K562 (cell line): ENCODE results near the gene CARD11. TPM values are rescaled to one million over a fixed set of nuclear protein-coding genes. Genes with fewer than 3 reads are reported as not detected.

Source experiments
- ATF1 ChIP-seq, 2 experiments: fragments of 450-650 bp in 1 of 2; IDR thresholded peaks; 2 replicates each; pipeline ENCODE4 v1.6.1; 2016; ENCODE audit warnings: missing compliant biosample characterization in 1 of 2, missing genetic modification characterization in 1 of 2
- GATAD2A ChIP-seq: fragments of 450-650 bp; IDR thresholded peaks from 2 replicates; pipeline ENCODE4 v1.6.1; 2017
- JUND ChIP-seq, 2 experiments: IDR thresholded peaks; 2 replicates in 1 of 2; 3 replicates in 1 of 2; pipeline ENCODE4 v1.6.1; 2011; ENCODE audit warnings: borderline replicate concordance in 2 of 2, low read depth in 2 of 2, low read length in 2 of 2, improper control_type of control experiment in 1 of 2, missing biosample characterization in 1 of 2, missing genetic modification characterization in 1 of 2, missing genetic modification reagents in 1 of 2
- MLX ChIP-seq, 2 experiments: fragments of 450-650 bp in 1 of 2; sonication (generic) in 1 of 2; formaldehyde crosslinking; conservative IDR thresholded peaks; 2 replicates each; pipeline versions ENCODE4 v1.4.0 to v1.8.1; 2020 to 2022; ENCODE audit warnings: mild to moderate bottlenecking in 1 of 2, missing genetic modification reagents in 1 of 2
- NONO ChIP-seq, 2 experiments: fragments of 200-400 bp in 1 of 2; fragments of 450-650 bp in 1 of 2; formaldehyde crosslinking in 1 of 2; IDR thresholded peaks; 2 replicates each; pipeline ENCODE4 v1.6.1; 2017; ENCODE audit warnings: low read depth in 2 of 2, mild to moderate bottlenecking in 2 of 2, moderate library complexity in 2 of 2, low read length in 1 of 2
- PHB2 ChIP-seq: fragments of 450-650 bp; IDR thresholded peaks from 2 replicates; pipeline ENCODE4 v1.6.1; 2017; ENCODE audit warnings: low read depth
- RFX1 ChIP-seq: fragments of 450-650 bp; IDR thresholded peaks from 2 replicates; pipeline ENCODE4 v1.6.1; 2016; ENCODE audit warnings: mild to moderate bottlenecking, moderate library complexity
- SMARCB1 ChIP-seq: IDR thresholded peaks from 2 replicates; pipeline ENCODE4 v1.6.1; 2011; ENCODE audit warnings: improper control_type of control experiment, low read depth; ENCODE audit not compliant: insufficient read length
- ZFP36 ChIP-seq: fragments of 150-350 bp; IDR thresholded peaks from 2 replicates; pipeline ENCODE4 v1.6.1; 2018; ENCODE audit warnings: low read length, low read depth; ENCODE audit not compliant: partially characterized antibody
- ZNF134 ChIP-seq: fragments of 250-450 bp; sonication (Bioruptor Pico); conservative IDR thresholded peaks from 2 replicates; pipeline ENCODE4 v1.4.0; 2020
- ZNF232 ChIP-seq: sonication (generic); formaldehyde crosslinking; IDR thresholded peaks from 2 replicates; pipeline ENCODE4 v1.8.0; 2022; ENCODE audit warnings: mild to moderate bottlenecking, missing genetic modification reagents
- ZNF311 ChIP-seq: fragments of 250-450 bp; sonication (Bioruptor Pico); IDR thresholded peaks from 2 replicates; pipeline ENCODE4 v1.4.0; 2020; ENCODE audit warnings: mild to moderate bottlenecking, moderate library complexity
- ZNF445 ChIP-seq: fragments of 250-450 bp; sonication (Bioruptor Pico); IDR thresholded peaks from 2 replicates; pipeline ENCODE4 v1.4.0; 2020; ENCODE audit warnings: low read depth, mild to moderate bottlenecking, moderate library complexity
- polyA plus RNA-seq, 8 experiments: library from polyadenylated mRNA; depleted of rRNA in 4 of 8; stranded (reverse) in 5 of 8; unstranded in 3 of 8; fragments of >200 nt; fragmentation: Nextera tagmentation in 2 of 8; fragmentation: Illumina TruSeq in 1 of 8; extraction: Ambion mirVana in 2 of 8; extraction: Trizol in 1 of 8; gene quantifications; 2 replicates each; pipeline versions ENCODE4 v1.2.1 to v1.2.3, GENCODE V29; 2011 to 2014; ENCODE audit warnings: inconsistent platforms in 1 of 8, missing spikeins in 1 of 8
- total RNA-seq, 7 experiments: library from RNA; depleted of rRNA in 6 of 7; stranded (reverse); fragments of >200 nt in 6 of 7; fragmentation: Illumina TruSeq in 2 of 7; extraction: Trizol in 2 of 7; gene quantifications; 2 replicates each; pipeline versions ENCODE4 v1.2.1 to v1.2.3, GENCODE V29; 2011 to 2021; ENCODE audit warnings: low replicate concordance in 1 of 7
- TF ChIP-seq, protein P1 (sequence below), 3 experiments: IDR thresholded peaks in 2 of 3; conservative IDR thresholded peaks in 1 of 3; 2 replicates each; pipeline ENCODE4 v1.5.1; 2011 to 2012; ENCODE audit warnings: low read length in 3 of 3, mild to moderate bottlenecking in 3 of 3, control low read depth in 2 of 3, improper control_type of control experiment in 1 of 3, inconsistent platforms in 1 of 3, low read depth in 1 of 3, mixed read lengths in 1 of 3, moderate library complexity in 1 of 3; ENCODE audit not compliant: insufficient read depth in 2 of 3
- TF ChIP-seq, protein P2 (sequence below): sonication (generic); formaldehyde crosslinking; IDR thresholded peaks from 2 replicates; pipeline ENCODE4 v1.8.1; 2022; ENCODE audit warnings: missing genetic modification reagents

Gene CARD11
- total and polyA plus RNA-seq, 9 of the 15 experiments (the other 6 are each of a cell fraction or from before 2014, with no cell fraction given): 0.07 to 12.8 (median 5.7) TPM

GRCh38 chr7:3065724-3066143, 22.1 kb upstream of the CARD11 start (continued):
- TF ChIP-seq, protein P1, sequence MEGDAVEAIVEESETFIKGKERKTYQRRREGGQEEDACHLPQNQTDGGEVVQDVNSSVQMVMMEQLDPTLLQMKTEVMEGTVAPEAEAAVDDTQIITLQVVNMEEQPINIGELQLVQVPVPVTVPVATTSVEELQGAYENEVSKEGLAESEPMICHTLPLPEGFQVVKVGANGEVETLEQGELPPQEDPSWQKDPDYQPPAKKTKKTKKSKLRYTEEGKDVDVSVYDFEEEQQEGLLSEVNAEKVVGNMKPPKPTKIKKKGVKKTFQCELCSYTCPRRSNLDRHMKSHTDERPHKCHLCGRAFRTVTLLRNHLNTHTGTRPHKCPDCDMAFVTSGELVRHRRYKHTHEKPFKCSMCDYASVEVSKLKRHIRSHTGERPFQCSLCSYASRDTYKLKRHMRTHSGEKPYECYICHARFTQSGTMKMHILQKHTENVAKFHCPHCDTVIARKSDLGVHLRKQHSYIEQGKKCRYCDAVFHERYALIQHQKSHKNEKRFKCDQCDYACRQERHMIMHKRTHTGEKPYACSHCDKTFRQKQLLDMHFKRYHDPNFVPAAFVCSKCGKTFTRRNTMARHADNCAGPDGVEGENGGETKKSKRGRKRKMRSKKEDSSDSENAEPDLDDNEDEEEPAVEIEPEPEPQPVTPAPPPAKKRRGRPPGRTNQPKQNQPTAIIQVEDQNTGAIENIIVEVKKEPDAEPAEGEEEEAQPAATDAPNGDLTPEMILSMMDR (IDR thresholded peaks at IDR 0.05 in 2 of 3, conservative IDR thresholded peaks at IDR 0.05 in 1 of 3; ENCODE audit: insufficient read depth in 2 of 3, low read depth in 1 of 3, low read length in 3 of 3): peak; percentile 72 to 79 (median 76)
- no peak for TF ChIP-seq ATF1 (CRISPR knock-in tag; IDR thresholded peaks at IDR 0.05)
- peak; percentile 21 for TF ChIP-seq ATF1 (tag; IDR thresholded peaks at IDR 0.05)
- no peak for TF ChIP-seq GATAD2A
- TF ChIP-seq ZNF232 (CRISPR knock-in tag): no peak
- peak; percentile 19 for TF ChIP-seq ZFP36
- TF ChIP-seq ZNF134 (CRISPR knock-in tag): no peak
- no peak for TF ChIP-seq NONO (IDR thresholded peaks at IDR 0.05; ENCODE audit: low read depth in 2 of 2, low read length in 1 of 2)
- no peak for TF ChIP-seq RFX1
- TF ChIP-seq, protein P2, sequence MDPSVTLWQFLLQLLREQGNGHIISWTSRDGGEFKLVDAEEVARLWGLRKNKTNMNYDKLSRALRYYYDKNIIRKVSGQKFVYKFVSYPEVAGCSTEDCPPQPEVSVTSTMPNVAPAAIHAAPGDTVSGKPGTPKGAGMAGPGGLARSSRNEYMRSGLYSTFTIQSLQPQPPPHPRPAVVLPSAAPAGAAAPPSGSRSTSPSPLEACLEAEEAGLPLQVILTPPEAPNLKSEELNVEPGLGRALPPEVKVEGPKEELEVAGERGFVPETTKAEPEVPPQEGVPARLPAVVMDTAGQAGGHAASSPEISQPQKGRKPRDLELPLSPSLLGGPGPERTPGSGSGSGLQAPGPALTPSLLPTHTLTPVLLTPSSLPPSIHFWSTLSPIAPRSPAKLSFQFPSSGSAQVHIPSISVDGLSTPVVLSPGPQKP (CRISPR knock-in tag): no peak
- TF ChIP-seq SMARCB1: no peak
- peak; percentile 64 for TF ChIP-seq JUND (IDR thresholded peaks at IDR 0.05; ENCODE audit: borderline replicate concordance, low read depth, low read length)
- TF ChIP-seq JUND (tag; IDR thresholded peaks at IDR 0.05; ENCODE audit: borderline replicate concordance, low read depth, low read length): peak; percentile 51; the same call in 1 of the 3 replicates
- TF ChIP-seq ZNF445: no peak
- no peak for TF ChIP-seq PHB2
- TF ChIP-seq MLX (CRISPR knock-in tag; conservative IDR thresholded peaks at IDR 0.05): no peak
- no peak for TF ChIP-seq ZNF311 (CRISPR knock-in tag)
